ENCODE results near the gene IPO4. TPM values are rescaled to one million over a fixed set of nuclear protein-coding genes. Genes with fewer than 3 reads are reported as not detected.

Gene IPO4
- total and polyA plus RNA-seq, 9 of the 15 experiments (the other 6 are each of a cell fraction or from before 2014, with no cell fraction given) = 7.3 to 122 (median 31.8) TPM

DNA sequence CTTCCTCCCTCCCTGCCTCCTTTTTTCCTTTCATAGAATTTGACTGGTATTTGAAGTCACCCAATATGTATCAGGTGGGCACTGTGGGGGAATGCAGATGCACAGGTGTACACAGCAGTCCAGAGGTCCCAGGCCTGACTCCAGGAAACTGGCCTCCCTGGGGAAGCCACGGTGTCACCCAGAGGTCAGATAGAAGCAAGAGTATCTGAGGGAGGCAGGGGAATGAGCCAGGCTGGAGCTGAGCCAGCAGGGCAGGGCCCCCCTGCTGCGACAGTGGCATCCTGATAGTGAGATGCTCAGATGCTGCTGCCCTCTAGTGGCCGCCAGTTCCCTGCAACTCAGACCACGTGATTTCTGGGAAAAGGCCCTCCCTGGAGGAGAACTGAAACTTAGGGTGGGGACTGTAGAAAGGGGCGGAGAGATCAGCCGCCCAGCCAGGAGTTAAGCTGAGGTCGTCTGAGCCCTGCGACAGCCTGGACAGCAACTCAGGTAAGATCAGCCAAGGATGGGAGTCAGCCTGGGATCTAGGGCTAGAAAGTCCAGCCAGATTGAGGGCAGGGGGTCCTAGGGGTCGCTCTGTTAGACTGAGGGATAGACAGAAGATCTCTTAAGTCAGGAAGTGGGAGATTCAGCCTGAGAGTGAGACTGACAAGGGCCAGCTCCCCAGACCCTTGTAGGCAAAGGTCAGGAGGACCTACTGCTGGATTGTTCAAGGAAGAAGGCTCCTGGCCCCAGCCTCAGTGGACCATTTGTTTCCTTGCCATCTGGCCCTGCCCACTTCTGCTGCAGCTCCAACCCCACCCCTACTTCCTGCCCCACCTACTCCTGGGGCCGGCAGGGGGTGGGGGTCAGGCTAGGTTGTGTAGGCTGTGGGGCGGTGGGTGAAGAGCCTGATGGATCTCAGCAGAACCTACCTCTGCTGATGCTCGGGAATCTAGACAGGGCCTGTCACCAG, 27.5 kb downstream of the IPO4 start, which contains the start of gene IRF9 (continued):
- TF ChIP-seq, protein P1, sequence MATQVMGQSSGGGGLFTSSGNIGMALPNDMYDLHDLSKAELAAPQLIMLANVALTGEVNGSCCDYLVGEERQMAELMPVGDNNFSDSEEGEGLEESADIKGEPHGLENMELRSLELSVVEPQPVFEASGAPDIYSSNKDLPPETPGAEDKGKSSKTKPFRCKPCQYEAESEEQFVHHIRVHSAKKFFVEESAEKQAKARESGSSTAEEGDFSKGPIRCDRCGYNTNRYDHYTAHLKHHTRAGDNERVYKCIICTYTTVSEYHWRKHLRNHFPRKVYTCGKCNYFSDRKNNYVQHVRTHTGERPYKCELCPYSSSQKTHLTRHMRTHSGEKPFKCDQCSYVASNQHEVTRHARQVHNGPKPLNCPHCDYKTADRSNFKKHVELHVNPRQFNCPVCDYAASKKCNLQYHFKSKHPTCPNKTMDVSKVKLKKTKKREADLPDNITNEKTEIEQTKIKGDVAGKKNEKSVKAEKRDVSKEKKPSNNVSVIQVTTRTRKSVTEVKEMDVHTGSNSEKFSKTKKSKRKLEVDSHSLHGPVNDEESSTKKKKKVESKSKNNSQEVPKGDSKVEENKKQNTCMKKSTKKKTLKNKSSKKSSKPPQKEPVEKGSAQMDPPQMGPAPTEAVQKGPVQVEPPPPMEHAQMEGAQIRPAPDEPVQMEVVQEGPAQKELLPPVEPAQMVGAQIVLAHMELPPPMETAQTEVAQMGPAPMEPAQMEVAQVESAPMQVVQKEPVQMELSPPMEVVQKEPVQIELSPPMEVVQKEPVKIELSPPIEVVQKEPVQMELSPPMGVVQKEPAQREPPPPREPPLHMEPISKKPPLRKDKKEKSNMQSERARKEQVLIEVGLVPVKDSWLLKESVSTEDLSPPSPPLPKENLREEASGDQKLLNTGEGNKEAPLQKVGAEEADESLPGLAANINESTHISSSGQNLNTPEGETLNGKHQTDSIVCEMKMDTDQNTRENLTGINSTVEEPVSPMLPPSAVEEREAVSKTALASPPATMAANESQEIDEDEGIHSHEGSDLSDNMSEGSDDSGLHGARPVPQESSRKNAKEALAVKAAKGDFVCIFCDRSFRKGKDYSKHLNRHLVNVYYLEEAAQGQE (IDR thresholded peaks at IDR 0.05; ENCODE audit: borderline replicate concordance) = peak; percentile 87
- TF ChIP-seq, protein P1 (CRISPR knock-in tag; IDR thresholded peaks at IDR 0.05; ENCODE audit: low read depth) = peak; percentile 19; the same call in 1 of the 2 replicates
- 0 out of 2 replicates have a peak, but pooled peaks have one; percentile 22 for TF ChIP-seq KLF6 (CRISPR knock-in tag; IDR thresholded peaks at IDR 0.05; ENCODE audit: borderline replicate concordance)
- peak; percentile 64 for TF ChIP-seq SUPT5H (IDR thresholded peaks at IDR 0.05)
- TF ChIP-seq POLR2AphosphoS2 (IDR thresholded peaks at IDR 0.05; ENCODE audit: low read length) = peak; percentile 85
- no peak for TF ChIP-seq IRF9 (tag; IDR thresholded peaks at IDR 0.05)
- no peak for TF ChIP-seq ZNF175 (CRISPR knock-in tag; IDR thresholded peaks at IDR 0.05; ENCODE audit: low read depth)
- TF ChIP-seq, protein P2, sequence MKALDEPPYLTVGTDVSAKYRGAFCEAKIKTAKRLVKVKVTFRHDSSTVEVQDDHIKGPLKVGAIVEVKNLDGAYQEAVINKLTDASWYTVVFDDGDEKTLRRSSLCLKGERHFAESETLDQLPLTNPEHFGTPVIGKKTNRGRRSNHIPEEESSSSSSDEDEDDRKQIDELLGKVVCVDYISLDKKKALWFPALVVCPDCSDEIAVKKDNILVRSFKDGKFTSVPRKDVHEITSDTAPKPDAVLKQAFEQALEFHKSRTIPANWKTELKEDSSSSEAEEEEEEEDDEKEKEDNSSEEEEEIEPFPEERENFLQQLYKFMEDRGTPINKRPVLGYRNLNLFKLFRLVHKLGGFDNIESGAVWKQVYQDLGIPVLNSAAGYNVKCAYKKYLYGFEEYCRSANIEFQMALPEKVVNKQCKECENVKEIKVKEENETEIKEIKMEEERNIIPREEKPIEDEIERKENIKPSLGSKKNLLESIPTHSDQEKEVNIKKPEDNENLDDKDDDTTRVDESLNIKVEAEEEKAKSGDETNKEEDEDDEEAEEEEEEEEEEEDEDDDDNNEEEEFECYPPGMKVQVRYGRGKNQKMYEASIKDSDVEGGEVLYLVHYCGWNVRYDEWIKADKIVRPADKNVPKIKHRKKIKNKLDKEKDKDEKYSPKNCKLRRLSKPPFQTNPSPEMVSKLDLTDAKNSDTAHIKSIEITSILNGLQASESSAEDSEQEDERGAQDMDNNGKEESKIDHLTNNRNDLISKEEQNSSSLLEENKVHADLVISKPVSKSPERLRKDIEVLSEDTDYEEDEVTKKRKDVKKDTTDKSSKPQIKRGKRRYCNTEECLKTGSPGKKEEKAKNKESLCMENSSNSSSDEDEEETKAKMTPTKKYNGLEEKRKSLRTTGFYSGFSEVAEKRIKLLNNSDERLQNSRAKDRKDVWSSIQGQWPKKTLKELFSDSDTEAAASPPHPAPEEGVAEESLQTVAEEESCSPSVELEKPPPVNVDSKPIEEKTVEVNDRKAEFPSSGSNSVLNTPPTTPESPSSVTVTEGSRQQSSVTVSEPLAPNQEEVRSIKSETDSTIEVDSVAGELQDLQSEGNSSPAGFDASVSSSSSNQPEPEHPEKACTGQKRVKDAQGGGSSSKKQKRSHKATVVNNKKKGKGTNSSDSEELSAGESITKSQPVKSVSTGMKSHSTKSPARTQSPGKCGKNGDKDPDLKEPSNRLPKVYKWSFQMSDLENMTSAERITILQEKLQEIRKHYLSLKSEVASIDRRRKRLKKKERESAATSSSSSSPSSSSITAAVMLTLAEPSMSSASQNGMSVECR (CRISPR knock-in tag; IDR thresholded peaks at IDR 0.05) = 0 out of 2 replicates have a peak, but pooled peaks have one; percentile 40
- 0 out of 2 replicates have a peak, but pooled peaks have one; percentile 29 for TF ChIP-seq SMARCA4 (IDR thresholded peaks at IDR 0.05)
- 0 out of 2 replicates have a peak, but pooled peaks have one; percentile 1 for TF ChIP-seq NFIX (CRISPR knock-in tag; IDR thresholded peaks at IDR 0.05; ENCODE audit: low read depth)
- TF ChIP-seq RNF2 (IDR thresholded peaks at IDR 0.05) = no peak
- TF ChIP-seq NFIC (IDR thresholded peaks at IDR 0.05) = peak; percentile 98
- TF ChIP-seq ZNF347 (CRISPR knock-in tag; IDR thresholded peaks at IDR 0.05; ENCODE audit: low read depth) = no peak
- TF ChIP-seq POLR2A (conservative IDR thresholded peaks at IDR 0.05) = peak; percentile 73
